ENCODE measurements around the gene CBY1.

GRCh38 chr22:38685761-38686160, 29.3 kb downstream of the CBY1 start:
- TF ChIP-seq CTCF (IDR thresholded peaks at IDR 0.05), result no peak
- no peak for TF ChIP-seq POLR2A (IDR thresholded peaks at IDR 0.05)
- no peak for TF ChIP-seq POLR2AphosphoS5 (IDR thresholded peaks at IDR 0.05)
